K562 (cell line): ENCODE data around the gene PAN3. TPM values are rescaled to one million over a fixed set of nuclear protein-coding genes. Genes with fewer than 3 reads are reported as not detected.

ENCODE experiments used
- ATAC-seq: fragments of 200-7000 bp; cut with Tn5 transposase; 3 replicates; pipeline ENCODE4 v1.9.1; 2020; ENCODE audit warnings: moderate library complexity
- BruUV-seq: library from RNA; stranded (reverse); fragments of 400-500 nt; replicated peaks from 2 replicates; lab custom pipeline; 2021; lab: Mats Ljungman, UMichigan
- CTCF ChIA-PET: fragments of 300-600 bp; formaldehyde crosslinking; extraction: SDS; loops from one replicate; lab custom pipeline; 2021; ENCODE audit warnings: low intra/inter-chr PET ratio; lab: Yijun Ruan, JAX
- POLR2A ChIA-PET: fragments of 300-600, 350-650 bp; sonication (Branson Sonifier 250); formaldehyde crosslinking; extraction: SDS; loops from one replicate; lab custom pipeline; 2021; ENCODE audit warnings: antibody characterized with exemption, inconsistent platforms; lab: Yijun Ruan, JAX
- DNase-seq, 4 experiments: peaks; one replicate each; pipeline versions ENCODE4 v3.0.0 to v3.0.0-alpha.2; 2011 to 2018; ENCODE audit warnings: low spot score in 3 of 4, mixed read lengths in 3 of 4; ENCODE audit errors: extremely low read depth in 1 of 4
- FAIRE-seq: peaks from 2 replicates; lab custom pipeline; 2011; peaks lifted over from hg19 to GRCh38; lab: Jason Lieb, UNC
- H2AFZ ChIP-seq: 2 replicates; pipeline ENCODE4 v1.6.0; 2011; ENCODE audit warnings: low read depth, low read length, control low read depth, inconsistent platforms
- H3K27ac ChIP-seq: fragments of 200-600 bp; 3 replicates; pipeline ENCODE4 v1.8.0; 2011; ENCODE audit warnings: low read depth, mild to moderate bottlenecking, control low read depth, inconsistent platforms, low read length, moderate library complexity, mixed read lengths; ENCODE audit errors: extremely low read depth
- H3K27me3 ChIP-seq, 2 experiments: fragments of 300-600 bp in 1 of 2; 2 replicates in 1 of 2; 3 replicates in 1 of 2; pipeline versions ENCODE4 v1.6.0 to v1.8.0; 2011; ENCODE audit warnings: inconsistent platforms in 2 of 2, low read length in 2 of 2, mild to moderate bottlenecking in 1 of 2, mixed read lengths in 1 of 2, moderate library complexity in 1 of 2; ENCODE audit not compliant: control insufficient read depth in 2 of 2, insufficient read depth in 2 of 2
- H3K36me3 ChIP-seq: fragments of 300-600 bp; 3 replicates; pipeline ENCODE4 v1.8.0; 2011; ENCODE audit warnings: mild to moderate bottlenecking, low read length, inconsistent platforms; ENCODE audit not compliant: control insufficient read depth, insufficient read depth
- H3K4me1 ChIP-seq, 2 experiments: fragments of 200-600 bp in 1 of 2; replicated peaks in 1 of 2; 2 replicates in 1 of 2; 3 replicates in 1 of 2; pipeline versions ENCODE4 v1.5.1 to v1.8.0; 2011; ENCODE audit warnings: inconsistent platforms in 2 of 2, low read length in 2 of 2, mild to moderate bottlenecking in 1 of 2, mixed read lengths in 1 of 2, moderate library complexity in 1 of 2; ENCODE audit not compliant: control insufficient read depth in 2 of 2, insufficient read depth in 2 of 2
- H3K4me2 ChIP-seq: 2 replicates; pipeline ENCODE4 v1.6.1; 2011; ENCODE audit warnings: low read length, control low read depth, inconsistent platforms, mixed read lengths; ENCODE audit not compliant: insufficient read depth
- H3K4me3 ChIP-seq: fragments of 200-600 bp; sonication (generic), shearing (Covaris generic); 2 replicates; pipeline ENCODE4 v1.5.1; 2016; ENCODE audit warnings: control low read depth, inconsistent platforms
- H3K79me2 ChIP-seq: fragments of 200-600 bp; 3 replicates; pipeline ENCODE4 v1.8.0; 2011; ENCODE audit warnings: low read length, inconsistent platforms; ENCODE audit not compliant: control insufficient read depth, insufficient read depth
- H3K9ac ChIP-seq, 2 experiments: 2 replicates each; pipeline versions ENCODE4 v1.6.0 to v1.6.1; 2011; ENCODE audit warnings: low read depth in 2 of 2, low read length in 2 of 2, control low read depth in 1 of 2, inconsistent platforms in 1 of 2, mild to moderate bottlenecking in 1 of 2, mixed read lengths in 1 of 2; ENCODE audit not compliant: insufficient read depth in 1 of 2
- H3K9me1 ChIP-seq: one replicate; pipeline ENCODE4 v1.6.0; 2011; ENCODE audit warnings: inconsistent platforms, mild to moderate bottlenecking, low read length, moderate library complexity; ENCODE audit not compliant: control insufficient read depth, insufficient read depth
- H3K9me3 ChIP-seq: replicated peaks from 2 replicates; pipeline ENCODE4 v1.5.1; 2011; ENCODE audit warnings: low read depth, low read length, inconsistent platforms; ENCODE audit not compliant: control insufficient read depth, insufficient read depth
- H4K20me1 ChIP-seq: replicated peaks from 2 replicates; pipeline ENCODE4 v1.6.1; 2011; ENCODE audit warnings: low read length, inconsistent platforms, mixed read lengths; ENCODE audit not compliant: control insufficient read depth, insufficient read depth
- CEBPZ ChIP-seq: fragments of 150-350 bp; IDR thresholded peaks from 2 replicates; pipeline ENCODE4 v1.6.1; 2014; ENCODE audit warnings: low read depth, mild to moderate bottlenecking, low read length, borderline replicate concordance
- CGGBP1 ChIP-seq: fragments of 250-450 bp; sonication (Bioruptor Pico); IDR thresholded peaks from 2 replicates; pipeline ENCODE4 v1.9.0; 2021; ENCODE audit warnings: mild to moderate bottlenecking
- FOXO4 ChIP-seq: fragments of 450-650 bp; formaldehyde crosslinking; IDR thresholded peaks from 2 replicates; pipeline ENCODE4 v1.4.0; 2020; ENCODE audit warnings: mild to moderate bottlenecking, moderate library complexity
- MTA3 ChIP-seq: fragments of 450-650 bp; formaldehyde crosslinking; IDR thresholded peaks from 2 replicates; pipeline ENCODE4 v1.6.1; 2017; ENCODE audit warnings: mild to moderate bottlenecking, borderline replicate concordance
- PRDM10 ChIP-seq: fragments of 450-650 bp; IDR thresholded peaks from 2 replicates; pipeline ENCODE4 v1.6.1; 2018; ENCODE audit not compliant: partially characterized antibody
- RREB1 ChIP-seq: fragments of 250-450 bp; sonication (Bioruptor Pico); IDR thresholded peaks from 2 replicates; pipeline ENCODE4 v1.4.0; 2020
- WGBS: fragments of 100-300 bp; shearing (Covaris generic); methylation state at CpG from one replicate; pipeline ENCODE4 v1.1.6; 2016; ENCODE audit warnings: low coverage, mixed read lengths; ENCODE audit not compliant: insufficient coverage; ENCODE audit errors: missing lambda C conversion rate; 5-methylcytosine and 5-hydroxymethylcytosine counted together
- in situ Hi-C: fragments of 300-500 bp; cut with MboI; formaldehyde crosslinking; loops from 4 replicates; pipeline ENCODE4 v1.15.0; 2018; ENCODE audit warnings: inconsistent platforms, mixed read lengths
- intact Hi-C: fragments of 100-400 bp; cut with micrococcal nuclease; formaldehyde crosslinking; loops from 2 replicates; pipeline ENCODE4 v1.14.2; 2022
- polyA plus RNA-seq, 8 experiments: library from polyadenylated mRNA; depleted of rRNA in 4 of 8; stranded (reverse) in 5 of 8; unstranded in 3 of 8; fragments of >200 nt; fragmentation: Nextera tagmentation in 2 of 8; fragmentation: Illumina TruSeq in 1 of 8; extraction: Ambion mirVana in 2 of 8; extraction: Trizol in 1 of 8; gene quantifications; 2 replicates each; pipeline versions ENCODE4 v1.2.1 to v1.2.3, GENCODE V29; 2011 to 2014; ENCODE audit warnings: inconsistent platforms in 1 of 8, missing spikeins in 1 of 8
- total RNA-seq, 7 experiments: library from RNA; depleted of rRNA in 6 of 7; stranded (reverse); fragments of >200 nt in 6 of 7; fragmentation: Illumina TruSeq in 2 of 7; extraction: Trizol in 2 of 7; gene quantifications; 2 replicates each; pipeline versions ENCODE4 v1.2.1 to v1.2.3, GENCODE V29; 2011 to 2021; ENCODE audit warnings: low replicate concordance in 1 of 7

Gene PAN3
- total and polyA plus RNA-seq, 9 of the 15 experiments (the other 6 are each of a cell fraction or from before 2014, with no cell fraction given): 7.2 to 19.9 (median 11.6) TPM

- ATAC-seq (no peak), FAIRE-seq (no peak), DNase-seq (no peak)
- no TSS peak for BruUV-seq
- no peaks in the 10 kb centered on the region for H3K9me1 ChIP-seq
- in situ Hi-C loops: no loop called here
- no peak overlapping the region for H2AFZ ChIP-seq
- no peaks in the 10 kb centered on the region for H3K27me3 ChIP-seq
- H3K4me3 ChIP-seq: no peak overlapping the region
- no peaks in the 10 kb centered on the region for H3K9me3 ChIP-seq
- H3K36me3 ChIP-seq: peaks cover 16% of the 10 kb centered on the region; the same call in 1 of the 3 replicates
- peaks cover 35% of the 10 kb centered on the region for H3K79me2 ChIP-seq
- no peak overlapping the region for H3K9ac ChIP-seq
- no peak for TF ChIP-seq FOXO4 (CRISPR knock-in tag)
- TF ChIP-seq PRDM10: no peak
- TF ChIP-seq CGGBP1 (CRISPR knock-in tag): no peak
- TF ChIP-seq RREB1 (CRISPR knock-in tag): no peak
- TF ChIP-seq MTA3: no peak
- no peak for TF ChIP-seq CEBPZ
- 89% methylated on average over 3 of the region's 5 CpGs for WGBS
- no peaks in the 10 kb centered on the region; a peak in 1 of 5 replicates for H3K4me1 ChIP-seq
- H3K4me2 ChIP-seq: no peak overlapping the region
- CTCF ChIA-PET: no interaction called here
- 0 out of 2 replicates have a peak, but pooled peaks cover 4% of the 10 kb centered on the region for H4K20me1 ChIP-seq
- H3K27ac ChIP-seq: no peak overlapping the region
- intact Hi-C loops: no loop called here
- POLR2A ChIA-PET: no interaction called here
Observed at GRCh38 chr13:28171266-28171665, 32.9 kb downstream of the PAN3 start.
